NOMO-1 treated with dmso at 0.1 percent for 144 hours (cell line): Measurements from ENCODE around the gene LLGL2.

Experiments used
- DNase-seq: peaks from one replicate; lab custom pipeline; 2025; ENCODE audit not compliant: unreplicated experiment; lab: John Stamatoyannopoulos, UW

Gene LLGL2

DNA sequence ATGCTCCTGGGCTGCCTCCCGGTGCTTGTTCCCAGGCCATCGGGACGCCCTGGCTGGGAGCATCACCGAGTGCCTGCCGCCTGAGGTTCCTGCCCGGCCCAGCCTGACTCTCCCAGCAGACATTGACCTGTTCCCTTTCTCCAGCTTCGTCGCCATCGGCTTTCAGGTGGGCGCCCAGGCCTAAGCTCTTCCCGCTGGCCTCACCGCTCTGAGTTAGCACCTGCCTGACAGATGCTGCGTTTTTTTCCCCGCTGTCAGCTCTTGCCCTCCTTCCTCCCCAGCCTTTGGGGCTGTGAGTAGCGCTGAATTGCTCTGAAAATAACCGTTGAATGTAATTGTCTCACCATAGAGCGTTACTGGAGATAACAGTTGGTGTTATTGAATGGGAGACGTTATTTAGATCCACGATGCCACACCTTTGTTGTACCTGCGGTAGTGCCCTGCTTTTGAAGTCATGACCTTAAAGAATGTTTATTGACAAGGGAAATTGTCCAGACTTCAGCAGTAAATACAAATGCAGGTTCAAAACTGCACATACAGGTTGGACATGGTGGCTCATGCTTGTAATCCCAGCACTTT is 86.4 kb downstream of the LLGL2 start:
- DNase-seq: no peak

DNA sequence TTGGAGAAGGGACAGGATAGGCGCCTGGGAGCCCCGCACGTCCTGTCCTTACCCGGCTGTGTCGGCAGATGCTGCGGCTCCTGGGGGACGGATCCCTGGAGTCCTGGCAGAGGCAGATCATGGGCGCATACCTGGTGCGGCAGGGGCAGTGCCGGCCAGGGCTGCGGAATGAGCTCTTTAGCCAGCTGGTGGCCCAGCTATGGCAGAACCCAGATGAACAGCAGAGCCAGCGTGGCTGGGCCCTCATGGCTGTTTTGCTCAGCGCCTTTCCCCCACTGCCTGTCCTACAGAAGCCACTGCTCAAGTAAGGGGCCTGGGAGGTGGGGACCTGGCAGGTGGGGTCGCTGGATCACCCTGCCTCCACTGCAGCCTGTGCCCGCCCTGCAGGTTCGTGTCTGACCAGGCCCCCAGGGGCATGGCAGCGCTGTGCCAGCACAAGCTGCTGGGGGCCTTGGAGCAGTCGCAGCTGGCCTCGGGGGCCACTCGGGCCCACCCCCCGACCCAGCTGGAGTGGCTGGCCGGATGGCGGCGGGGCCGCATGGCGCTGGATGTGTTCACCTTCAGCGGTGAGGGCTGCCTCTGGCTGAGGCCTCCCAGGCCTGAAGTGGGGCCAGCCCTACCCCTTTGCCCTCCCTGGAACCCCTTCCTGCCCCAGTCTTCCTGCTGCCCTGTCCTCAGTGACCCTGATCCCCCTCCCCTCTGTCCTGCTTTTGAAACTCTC is 87.6 kb downstream of the LLGL2 start:
- DNase-seq: no peak

DNA sequence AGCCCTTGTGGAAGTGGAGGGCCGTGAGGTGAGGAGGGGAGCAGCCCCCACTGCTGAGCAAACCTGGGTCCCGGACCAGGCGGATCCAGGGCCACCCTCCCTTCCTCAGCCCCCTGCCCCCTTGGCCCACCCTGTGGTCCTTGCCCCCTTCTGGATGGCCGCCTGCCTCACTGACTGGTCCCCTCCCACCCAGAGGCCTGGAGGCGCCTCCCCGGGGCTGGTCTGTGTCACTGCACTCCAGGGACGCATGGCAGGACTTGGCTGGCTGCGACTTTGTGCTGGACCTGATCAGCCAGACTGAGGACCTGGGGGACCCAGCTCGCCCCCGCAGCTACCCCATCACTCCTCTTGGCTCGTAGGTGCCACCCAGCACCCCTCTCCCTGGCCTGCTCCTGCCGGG is 88.5 kb downstream of the LLGL2 start:
- no peak for DNase-seq

DNA sequence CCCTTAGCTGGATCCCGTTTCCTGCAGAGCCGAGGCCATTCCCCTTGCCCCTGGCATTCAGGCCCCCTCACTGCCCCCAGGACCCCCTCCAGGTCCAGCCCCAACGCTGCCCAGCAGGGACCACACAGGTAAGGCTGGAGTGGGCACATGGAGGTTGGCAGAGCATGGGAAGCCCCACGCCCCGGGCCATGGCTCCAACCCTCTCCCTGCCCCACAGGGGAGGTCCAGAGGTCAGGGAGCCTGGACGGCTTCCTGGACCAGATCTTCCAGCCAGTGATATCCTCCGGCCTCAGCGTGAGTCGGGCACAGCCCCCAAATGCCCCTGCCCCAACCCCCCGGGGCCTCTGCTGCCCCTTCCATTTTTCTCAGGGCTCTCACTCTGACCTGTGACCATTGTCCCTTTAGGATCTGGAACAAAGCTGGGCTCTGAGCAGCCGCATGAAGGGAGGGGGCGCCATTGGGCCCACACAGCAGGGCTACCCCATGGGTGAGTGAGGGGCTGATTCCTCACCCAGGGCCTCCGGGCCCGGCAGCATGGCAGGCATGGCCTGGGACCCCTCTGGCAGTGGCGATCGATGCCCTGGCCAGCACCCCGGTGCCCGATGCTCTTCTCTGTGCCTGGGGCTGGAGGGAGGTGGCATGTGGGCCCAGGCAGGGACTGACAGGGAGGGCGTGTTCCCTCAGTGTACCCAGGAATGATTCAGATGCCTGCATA is 89.2 kb downstream of the LLGL2 start:
- DNase-seq: no peak

DNA sequence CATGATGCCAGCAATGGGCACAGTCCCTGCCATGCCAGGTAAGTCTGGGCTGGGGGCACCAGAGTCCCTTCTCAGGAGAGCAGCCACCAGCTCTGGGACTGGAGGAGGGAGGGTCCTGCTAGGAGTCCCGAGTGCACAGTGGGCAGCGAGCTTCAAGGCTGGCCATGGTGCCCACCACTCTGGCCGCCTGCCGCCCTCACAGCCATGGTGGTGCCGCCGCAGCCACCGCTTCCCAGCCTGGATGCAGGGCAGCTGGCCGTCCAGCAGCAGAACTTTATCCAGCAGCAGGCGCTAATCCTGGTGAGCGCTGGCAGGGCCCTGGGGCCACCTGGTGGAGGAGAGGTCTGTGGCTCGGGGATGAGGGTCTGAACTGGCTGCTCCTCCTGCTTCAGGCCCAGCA is 89.8 kb downstream of the LLGL2 start:
- no peak for DNase-seq

DNA sequence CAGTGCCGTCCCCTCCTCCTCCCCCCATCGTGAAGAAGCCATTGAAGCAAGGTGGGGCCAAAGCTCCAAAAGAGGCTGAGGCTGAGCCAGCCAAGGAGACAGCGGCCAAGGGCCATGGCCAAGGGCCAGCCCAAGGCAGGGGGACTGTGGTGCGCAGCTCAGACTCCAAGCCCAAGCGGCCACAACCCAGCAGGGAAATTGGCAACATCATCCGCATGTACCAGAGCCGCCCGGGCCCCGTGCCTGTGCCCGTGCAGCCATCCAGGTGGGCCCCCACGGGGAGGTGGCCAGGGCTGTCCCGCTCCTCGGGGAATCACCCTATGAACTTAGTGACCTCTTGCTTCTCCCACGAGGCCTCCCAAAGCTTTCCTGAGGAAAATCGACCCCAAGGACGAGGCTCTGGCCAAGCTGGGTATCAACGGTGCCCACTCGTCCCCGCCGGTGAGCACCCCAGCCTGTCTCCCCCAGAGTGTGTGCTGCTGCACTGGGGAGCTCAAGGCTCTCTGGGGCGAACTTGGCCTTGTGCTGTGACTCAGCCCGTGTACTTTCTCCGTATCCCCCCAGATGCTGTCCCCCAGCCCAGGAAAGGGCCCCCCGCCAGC is 91.1 kb downstream of the LLGL2 start:
- DNase-seq: no peak

DNA sequence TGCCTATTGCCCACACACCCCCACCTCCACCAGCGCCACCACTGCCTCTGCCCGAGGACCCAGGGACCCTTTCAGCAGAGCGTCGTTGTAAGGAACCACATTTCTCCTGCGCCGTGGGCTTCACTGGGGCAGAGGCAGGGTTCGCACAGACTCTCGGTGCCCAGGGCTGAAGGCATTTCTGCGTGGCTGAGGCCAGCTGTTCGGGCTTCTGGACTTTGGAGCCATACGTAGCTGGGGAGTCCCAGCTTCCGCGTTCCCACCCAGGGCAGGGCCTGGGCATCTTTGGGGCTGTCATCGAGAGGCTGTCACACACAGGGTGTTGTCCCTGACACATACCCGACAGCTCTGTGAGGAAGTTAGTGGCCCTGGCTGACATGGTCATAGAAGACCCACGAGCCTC is 91.7 kb downstream of the LLGL2 start:
- DNase-seq: no peak

DNA sequence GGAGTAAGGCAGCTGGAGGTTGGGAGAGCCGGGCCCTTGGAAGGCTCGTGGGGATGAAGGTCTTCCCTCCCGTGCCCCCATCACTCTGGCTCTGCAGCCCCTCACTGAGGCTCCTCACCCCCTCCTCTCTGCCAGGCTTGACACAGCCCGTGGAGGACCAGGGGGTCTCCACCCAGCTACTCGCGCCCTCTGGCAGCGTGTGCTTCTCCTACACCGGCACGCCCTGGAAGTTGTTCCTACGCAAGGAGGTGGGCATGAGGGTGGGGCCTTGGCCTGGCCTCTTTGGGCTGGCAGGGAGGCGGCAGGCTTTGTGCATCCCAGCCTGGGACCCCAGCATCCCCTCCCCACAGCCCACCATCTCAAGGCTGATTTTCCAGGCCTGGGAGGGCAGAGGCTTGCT is 92.2 kb downstream of the LLGL2 start:
- no peak for DNase-seq

DNA sequence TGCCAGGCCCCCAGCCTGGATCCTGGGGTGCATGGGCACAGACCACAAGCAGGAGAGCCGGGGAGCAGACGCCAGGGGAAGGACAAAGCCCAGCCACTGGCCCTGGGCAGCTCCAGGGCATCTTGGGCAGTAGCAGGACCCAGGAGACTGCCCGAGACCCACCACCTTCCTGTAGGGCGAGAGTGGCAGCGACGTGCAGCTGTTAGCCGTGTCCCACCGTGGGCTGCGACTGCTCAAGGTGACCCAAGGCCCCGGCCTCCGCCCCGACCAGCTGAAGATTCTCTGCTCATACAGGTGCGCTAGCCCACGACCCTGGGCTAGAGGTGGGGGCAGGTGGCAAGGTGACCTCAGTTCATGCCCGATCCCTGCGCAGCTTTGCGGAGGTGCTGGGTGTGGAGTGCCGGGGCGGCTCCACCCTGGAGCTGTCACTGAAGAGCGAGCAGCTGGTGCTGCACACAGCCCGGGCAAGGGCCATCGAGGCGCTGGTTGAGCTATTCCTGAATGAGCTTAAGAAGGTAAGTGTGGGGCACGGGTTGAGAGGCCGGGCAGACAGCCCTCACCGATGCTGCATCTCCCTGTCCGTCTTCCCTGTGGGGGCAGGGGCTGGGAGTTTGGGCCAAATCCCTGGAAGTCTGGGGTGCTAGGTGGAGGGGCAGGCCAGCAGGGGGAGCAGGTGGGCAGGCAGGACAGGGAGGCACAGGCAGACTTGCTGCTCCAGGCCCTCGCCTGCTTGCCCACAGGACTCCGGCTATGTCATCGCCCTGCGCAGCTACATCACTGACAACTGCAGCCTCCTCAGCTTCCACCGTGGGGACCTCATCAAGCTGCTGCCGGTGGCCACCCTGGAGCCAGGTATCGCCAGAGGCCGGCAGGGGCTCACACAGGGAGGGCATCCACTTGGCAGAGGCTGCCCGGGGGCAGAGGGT is 94.3 kb downstream of the LLGL2 start:
- no peak for DNase-seq

DNA sequence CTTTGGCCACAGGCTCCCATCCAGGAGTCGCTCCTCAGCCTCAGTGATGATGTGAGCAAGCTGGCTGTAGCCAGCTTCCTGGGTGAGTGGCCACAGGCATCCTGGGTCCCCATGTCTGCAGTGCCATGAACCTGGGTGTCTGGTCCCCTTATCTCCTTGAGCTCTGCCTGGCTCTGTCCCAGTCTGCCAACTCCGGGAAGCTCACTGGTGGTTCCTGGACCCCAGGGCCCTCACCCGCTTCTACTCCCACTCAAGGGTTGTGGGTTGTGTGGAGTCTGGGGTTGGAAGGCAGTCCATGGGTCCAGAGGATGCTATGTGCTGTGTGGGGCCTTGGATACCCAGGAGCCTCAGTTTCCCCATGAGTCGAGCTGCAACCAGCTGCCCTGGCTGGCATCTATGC is 96.0 kb downstream of the LLGL2 start:
- no peak for DNase-seq

DNA sequence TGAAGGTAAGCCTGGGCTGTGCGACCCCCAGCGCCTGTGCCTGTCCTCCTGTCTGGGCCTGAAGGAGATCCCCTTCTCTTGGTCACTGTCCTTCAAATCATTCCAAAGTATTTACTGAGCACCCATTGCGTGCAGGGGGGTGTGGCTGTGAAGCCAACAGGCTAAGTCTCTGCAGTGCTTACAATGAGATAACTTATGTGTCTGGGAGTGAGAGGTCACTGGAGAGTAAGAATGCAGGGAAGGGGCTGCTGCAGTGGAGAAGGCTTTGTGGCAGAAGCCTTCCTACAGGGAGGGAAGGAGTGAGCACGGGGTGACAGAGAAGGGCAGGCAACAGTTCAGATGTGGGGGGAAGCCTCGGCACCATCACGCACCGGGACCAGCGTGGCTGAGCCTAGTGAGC is 96.6 kb downstream of the LLGL2 start:
- no peak for DNase-seq

DNA sequence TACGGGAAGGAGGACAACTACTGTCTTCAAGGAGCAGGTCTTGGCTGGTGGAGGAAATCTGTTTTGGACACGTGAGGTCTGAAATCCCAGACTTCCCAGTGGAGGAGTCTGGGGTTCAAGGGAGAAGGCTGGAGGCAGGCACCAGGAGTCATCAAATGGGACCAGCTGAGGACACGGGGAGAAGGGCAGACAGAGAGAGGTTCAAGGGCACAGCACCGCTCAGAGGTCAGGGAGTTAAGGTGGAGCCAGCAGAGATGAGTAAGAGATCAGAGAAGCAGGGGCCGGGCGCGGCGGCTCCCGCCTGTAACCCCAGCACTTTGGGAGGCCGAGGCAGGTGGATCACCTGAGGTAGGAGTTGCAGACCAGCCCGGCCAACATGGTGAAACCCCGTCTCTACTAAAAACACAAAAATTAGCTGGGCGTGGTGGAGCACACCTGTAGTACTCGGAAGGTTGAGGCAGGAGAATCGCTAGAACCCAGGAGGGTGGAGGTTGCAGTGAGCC is 97.3 kb downstream of the LLGL2 start:
- DNase-seq: no peak

DNA sequence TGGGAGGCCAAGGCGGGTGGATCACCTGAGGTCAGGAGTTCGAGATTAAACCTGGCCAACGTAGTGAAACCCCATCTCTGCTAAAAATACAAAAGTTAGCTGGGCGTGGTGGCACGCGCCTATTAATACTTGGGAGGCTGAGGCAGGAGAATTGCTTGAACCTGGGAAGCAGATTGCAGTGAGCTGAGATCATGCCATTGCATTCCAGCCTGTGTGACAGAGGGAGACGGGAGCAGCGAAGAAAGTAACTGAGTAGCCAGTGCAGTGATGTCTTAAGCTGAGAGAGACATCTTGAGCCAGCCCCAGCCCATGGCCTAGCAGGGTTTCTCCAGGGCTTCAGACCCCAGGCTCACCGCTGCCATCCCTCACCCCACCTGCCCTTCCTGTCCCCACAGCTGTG is 97.9 kb downstream of the LLGL2 start:
- no peak for DNase-seq

DNA sequence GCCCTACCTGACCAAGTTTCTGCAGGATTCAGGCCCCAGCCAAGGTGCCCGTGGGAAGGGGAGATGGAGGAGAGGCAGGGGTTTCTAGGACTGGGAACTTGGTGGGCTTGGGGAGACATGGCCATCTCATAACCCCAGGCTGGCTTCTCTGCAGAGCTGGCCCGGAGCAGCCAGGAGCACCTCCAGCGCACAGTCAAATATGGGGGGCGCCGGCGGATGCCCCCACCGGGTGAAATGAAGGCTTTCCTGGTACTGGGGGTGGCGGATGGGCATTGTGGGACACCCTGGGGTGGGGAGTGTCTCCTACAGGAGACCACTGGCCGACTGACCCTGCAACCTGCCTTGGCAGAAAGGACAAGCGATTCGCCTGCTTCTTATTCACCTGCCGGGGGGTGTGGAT is 98.5 kb downstream of the LLGL2 start:
- DNase-seq: no peak
